BJ (cell line): Measurements from ENCODE around the gene MAPKAPK3. TPM values are rescaled to one million over a fixed set of nuclear protein-coding genes. Genes with fewer than 3 reads are reported as not detected.

ENCODE experiments used
- CTCF ChIA-PET: fragments of 350-600 bp; formaldehyde crosslinking; extraction: SDS; loops from one replicate; lab custom pipeline; 2021; ENCODE audit warnings: antibody characterized with exemption, inconsistent platforms; lab: Yijun Ruan, JAX
- POLR2A ChIA-PET: fragments of 300-600 bp; sonication (Branson Sonifier 250); formaldehyde crosslinking; extraction: SDS; loops from one replicate; lab custom pipeline; 2021; ENCODE audit warnings: antibody characterized with exemption; lab: Charles Lee
- DNase-seq: peaks from one replicate; pipeline ENCODE4 v3.0.0-alpha.2; 2011; ENCODE audit warnings: low read depth
- H3K27me3 ChIP-seq: 2 replicates; pipeline ENCODE4 v1.6.0; 2011; ENCODE audit warnings: low read length; ENCODE audit not compliant: control insufficient read depth, insufficient read depth
- H3K36me3 ChIP-seq: 2 replicates; pipeline ENCODE4 v1.5.1; 2011; ENCODE audit warnings: low read length; ENCODE audit not compliant: control insufficient read depth, insufficient read depth
- H3K4me3 ChIP-seq: 2 replicates; pipeline ENCODE4 v1.5.1; 2011; ENCODE audit warnings: low read depth, mild to moderate bottlenecking, control low read depth, low read length
- CTCF ChIP-seq: IDR thresholded peaks from 2 replicates; pipeline ENCODE4 v1.5.1; 2011; ENCODE audit warnings: low read depth, mild to moderate bottlenecking, control low read depth, inconsistent platforms, low read length, moderate library complexity; ENCODE audit not compliant: insufficient read depth
- polyA plus RNA-seq: library from polyadenylated mRNA; depleted of rRNA; stranded (reverse); fragments of >200 nt; gene quantifications from 2 replicates; pipeline ENCODE4 v1.2.3, GENCODE V29; 2011

Gene MAPKAPK3
- polyA plus RNA-seq, 1 experiment, result 53.5 TPM

DNA sequence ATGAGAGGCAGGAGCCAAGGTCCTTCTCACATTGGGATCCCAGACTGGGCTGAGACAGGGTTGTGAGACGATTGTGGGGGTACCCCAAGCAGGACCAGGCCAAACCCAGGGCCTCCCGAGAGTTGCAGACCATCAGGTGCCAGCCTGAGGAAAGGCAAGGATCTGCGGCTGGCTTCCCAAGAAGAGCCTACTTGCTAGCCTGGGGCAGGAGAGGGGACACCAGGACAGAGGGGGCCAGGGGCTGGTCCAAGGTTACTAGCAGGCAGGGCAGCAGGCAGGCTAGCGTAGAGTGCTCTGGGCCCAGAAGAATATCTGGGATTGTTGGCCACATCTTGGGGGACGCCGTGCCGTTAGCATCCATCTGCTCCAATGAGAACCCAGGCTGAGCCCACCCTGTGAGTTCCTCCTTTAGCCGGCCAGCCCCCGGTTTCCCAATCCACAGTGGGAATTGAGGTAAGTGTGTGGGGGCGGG, 5.9 kb upstream of the MAPKAPK3 start:
- CTCF ChIA-PET, result interaction anchor here (1.0 to 15.0 kb wide), 9 partner anchors 9 to 775 kb away, joined by 3 to 479 read pairs (median 5); partner anchors contain the start of genes C3orf18, HEMK1 and MANF

DNA sequence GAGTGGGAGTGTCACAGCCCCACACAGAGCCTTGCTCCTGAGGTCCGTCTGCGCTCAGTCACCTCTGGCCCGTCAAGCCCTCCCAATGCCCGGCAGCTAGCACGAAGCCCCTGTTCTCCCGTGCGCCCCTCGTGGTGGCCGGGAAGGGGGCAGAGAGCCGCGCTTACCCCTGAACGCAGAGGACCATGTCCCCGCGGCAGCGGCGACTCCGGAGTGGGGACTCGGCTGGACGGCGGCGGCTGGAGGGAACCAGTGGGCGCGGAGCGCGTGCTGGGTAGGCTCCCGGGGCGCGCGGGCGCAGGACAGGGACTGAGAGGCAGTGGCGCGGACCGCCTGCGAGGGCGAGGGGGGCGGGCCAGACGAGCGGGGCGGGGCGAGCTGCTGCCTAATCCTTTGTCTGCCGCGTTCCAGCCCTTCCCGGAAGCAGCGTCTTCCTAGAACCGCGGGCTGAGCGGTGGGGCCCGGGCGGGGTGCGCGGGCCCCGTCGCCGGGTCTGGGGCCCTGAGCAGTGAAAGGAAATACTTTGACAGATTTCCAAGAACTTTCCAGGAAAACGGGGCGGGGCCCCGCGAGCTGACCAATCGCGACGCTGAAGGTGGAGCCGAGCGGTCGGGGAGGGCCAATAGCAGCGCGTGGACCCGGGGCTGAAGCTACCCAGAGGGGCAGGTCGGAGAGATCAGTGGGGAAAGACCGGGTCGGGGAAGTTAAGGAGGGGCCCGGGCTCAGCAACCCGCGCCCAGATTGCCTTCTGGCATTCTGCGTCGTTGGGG, 5.3 kb upstream of the MAPKAPK3 start, which contains the start of gene CISH:
TSS of gene CISH (minus strand) at position 311 of the 770 bp plus-strand sequence. CDS start at position 187, 124 bp downstream.
- DNase-seq, result peak; percentile 67
- ChIA-PET CTCF (interaction anchor here (0.8 to 15.0 kb wide), 14 partner anchors 9 to 778 kb away, joined by 3 to 479 read pairs (median 4); partner anchors contain the start of genes C3orf18, HEMK1 and MANF), POLR2A (interaction anchor here (0.6 to 1.0 kb wide), 2 partner anchors 10 to 13 kb away, joined by 3 read pairs; no protein-coding TSS in a partner anchor)
- H3K36me3 ChIP-seq, result peaks cover 8% of the 10 kb centered on the region
- TF ChIP-seq CTCF, result peak; percentile 60
- peak within 1 kb of the TSS; percentile 68 for H3K4me3 ChIP-seq
- H3K27me3 ChIP-seq, result no peaks in the 10 kb centered on the region

More for the DNA sequence above, 5.9 kb upstream of the MAPKAPK3 start:
- Histone ChIP-seq H3K27me3 (no peaks in the 10 kb centered on the region), H3K4me3 (peak overlapping the region; percentile 68), H3K36me3 (peaks cover 9% of the 10 kb centered on the region)
- DNase-seq, result no peak
- POLR2A ChIA-PET, result interaction anchor here (1.0 kb wide), 1 partner anchor 13 kb away, joined by 3 read pairs; no protein-coding TSS in a partner anchor
- no peak for TF ChIP-seq CTCF

GRCh38 chr3:50612234-50612882, 4.6 kb upstream of the MAPKAPK3 start:
- no peak for DNase-seq
- Histone ChIP-seq H3K27me3 (no peaks in the 10 kb centered on the region), H3K4me3 (peak overlapping the region; percentile 68), H3K36me3 (peaks cover 7% of the 10 kb centered on the region)
- ChIA-PET POLR2A (interaction anchor here (1.0 kb wide), 1 partner anchor 14 kb away, joined by 3 read pairs; no protein-coding TSS in a partner anchor), CTCF (interaction anchor here (0.8 to 15.0 kb wide), 19 partner anchors 8 to 778 kb away, joined by 3 to 479 read pairs (median 4); partner anchors contain the start of genes C3orf18, HEMK1 and MANF)
- TF ChIP-seq CTCF, result no peak

DNA sequence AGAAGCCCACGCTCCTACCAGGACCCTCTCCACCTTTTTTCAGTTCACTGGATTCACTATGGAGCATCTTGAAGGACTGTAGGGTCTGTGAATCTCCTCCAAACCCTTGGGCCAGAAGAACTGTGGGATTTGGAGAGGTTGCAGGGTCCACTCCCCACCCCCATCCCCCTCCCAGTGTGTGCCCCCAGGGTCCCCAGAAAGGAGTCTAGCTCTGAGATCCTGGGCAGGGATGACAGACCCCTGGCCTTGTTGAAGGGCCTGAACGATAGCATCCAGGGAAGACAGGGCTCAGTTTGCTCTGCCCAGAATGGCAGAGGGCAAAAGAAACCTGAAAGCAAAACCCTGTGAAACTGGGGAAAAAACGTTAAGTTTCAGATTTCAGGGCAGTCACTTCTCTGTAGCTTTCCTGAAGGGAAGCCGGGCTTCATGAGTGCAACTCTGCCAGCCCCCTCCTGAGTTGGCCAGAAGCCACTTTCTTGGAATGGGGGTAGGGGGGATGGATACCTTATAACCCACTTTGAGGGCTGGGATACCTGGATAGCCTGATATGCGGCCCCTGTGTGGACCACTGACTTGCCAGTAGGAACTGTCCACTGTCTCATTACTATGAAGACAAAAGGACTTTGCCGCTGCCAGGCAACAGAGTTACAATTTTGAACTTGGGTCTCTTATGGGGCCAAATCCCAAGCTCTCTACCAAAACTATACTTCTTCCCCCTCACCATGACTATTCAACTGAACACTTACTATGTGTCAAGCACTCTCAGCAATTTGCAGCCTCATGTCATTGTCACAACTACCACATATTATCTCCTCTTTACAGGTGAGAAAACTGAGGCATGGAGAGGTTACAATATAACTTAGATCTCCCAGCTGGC, 3.7 kb upstream of the MAPKAPK3 start:
- Histone ChIP-seq H3K4me3 (no peak overlapping the region), H3K27me3 (no peaks in the 10 kb centered on the region), H3K36me3 (peaks cover 2% of the 10 kb centered on the region; the same call in 1 of the 2 replicates)
- no peak for DNase-seq
- POLR2A ChIA-PET, result no interaction called here
- CTCF ChIA-PET, result interaction anchor here (0.5 to 15.0 kb wide), 18 partner anchors 10 to 731 kb away, joined by 3 to 479 read pairs (median 4); partner anchors contain the start of genes C3orf18 and HEMK1
- TF ChIP-seq CTCF, result no peak
